IgD-negative memory B cell (primary cell): ENCODE measurements around the gene AIDA. TPM values are rescaled to one million over a fixed set of nuclear protein-coding genes. Genes with fewer than 3 reads are reported as not detected.

ENCODE experiments used
- polyA plus RNA-seq: library from polyadenylated mRNA; unstranded; fragments of 300-500 nt; fragmentation: Illumina TruSeq; gene quantifications from one replicate; pipeline ENCODE4 v1.2.3, GENCODE V29; 2021

The AIDA gene
- polyA plus RNA-seq, 1 donor from 2014 or later: 67.1 TPM

Other genes with a start within 250 kb of the AIDA start
- gene HHIPL2, start 164.4 kb downstream of the AIDA start, polyA plus RNA-seq: not detected
- gene TAF1A, start 122.6 kb downstream of the AIDA start, polyA plus RNA-seq: 13.9 TPM
- 61.3 TPM for gene MIA3, start 94.4 kb downstream of the AIDA start, polyA plus RNA-seq
- 13.6 TPM for gene BROX, start 73 bp upstream of the AIDA start, polyA plus RNA-seq
- gene FAM177B, start 24.7 kb upstream of the AIDA start, polyA plus RNA-seq: 30.0 TPM
- gene DISP1, start 102.5 kb upstream of the AIDA start, polyA plus RNA-seq: 5.4 TPM